ENCODE measurements around the gene TMEM200C.

Gene TMEM200C

DNA sequence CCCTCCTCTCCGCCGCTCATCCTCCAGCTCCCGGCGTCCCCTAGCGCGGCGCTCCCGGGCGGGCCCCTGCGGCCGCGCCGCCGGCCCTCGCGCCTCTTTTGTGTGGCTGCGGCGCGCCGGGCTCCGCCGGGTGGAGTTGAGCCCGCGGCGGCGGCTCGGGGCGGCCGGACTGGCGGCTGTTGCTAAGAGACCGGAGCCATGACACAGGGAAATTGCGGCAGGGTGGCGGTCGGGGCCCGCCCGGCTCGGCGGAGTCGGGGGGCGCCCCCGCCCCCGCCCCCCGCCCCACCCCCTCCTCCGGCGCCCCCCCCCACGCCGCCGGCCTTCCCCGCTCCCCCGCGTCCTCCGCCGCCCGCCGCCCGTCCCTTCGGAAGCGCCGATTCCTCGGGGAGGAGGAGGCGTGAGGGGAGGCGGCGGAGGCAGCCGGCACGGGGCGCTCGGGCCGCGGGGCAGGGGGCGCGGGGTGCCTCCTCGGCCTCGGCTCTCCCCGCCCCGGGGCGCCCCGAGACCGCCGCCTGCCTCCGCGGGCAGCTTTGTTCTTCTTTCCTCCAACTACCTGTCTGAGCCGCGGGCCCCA lies at the start of gene TMEM200C:
TSS of gene TMEM200C (minus strand) at position 224 of the 577 bp plus-strand sequence. CDS start 3,459 bp downstream, outside the sequence.
- no peak for DNase-seq (ENCODE audit: low read depth in 2 of 2)

DNA sequence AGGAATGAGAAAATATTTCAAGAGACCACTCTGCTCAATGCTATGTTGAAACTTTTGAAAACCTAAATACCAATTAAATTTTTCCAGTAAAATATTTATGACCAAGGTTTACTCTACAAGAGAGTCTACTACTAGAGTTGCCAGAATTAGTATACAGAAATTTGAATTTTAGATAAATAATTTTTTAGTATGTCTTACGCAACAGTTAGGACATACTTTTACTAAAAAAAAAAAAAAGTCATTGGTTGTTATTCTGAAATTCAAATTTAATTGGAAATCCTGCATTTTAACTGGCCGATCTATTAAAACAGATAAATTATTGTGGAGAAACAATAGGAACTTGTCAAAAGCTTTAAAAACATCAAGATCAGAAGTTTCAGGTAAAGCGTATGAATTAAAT lies 49.1 kb upstream of the TMEM200C start:
- no peak for DNase-seq (ENCODE audit: low read depth in 2 of 2)

DNA sequence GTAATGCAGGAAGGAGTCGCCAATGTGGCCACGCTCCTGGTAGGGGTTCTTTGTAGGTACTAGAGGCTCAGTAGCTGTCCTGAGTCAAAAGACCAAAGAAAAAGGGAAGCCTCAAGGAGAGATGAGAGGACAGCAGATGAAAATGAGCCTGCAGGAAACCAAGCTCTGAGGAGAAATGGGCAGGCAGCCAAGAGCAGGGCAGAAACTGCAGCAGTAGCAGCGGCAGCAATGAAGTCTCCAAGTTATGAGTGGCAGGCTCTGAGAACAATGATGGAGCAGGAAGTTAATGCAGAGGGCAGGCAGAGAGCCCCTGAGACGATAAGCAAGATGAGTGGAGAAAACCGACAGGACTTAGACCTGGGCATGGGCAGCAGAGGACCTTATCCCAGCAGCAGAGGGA lies 48.2 kb upstream of the TMEM200C start:
- no peak for DNase-seq (ENCODE audit: low read depth in 2 of 2)

DNA sequence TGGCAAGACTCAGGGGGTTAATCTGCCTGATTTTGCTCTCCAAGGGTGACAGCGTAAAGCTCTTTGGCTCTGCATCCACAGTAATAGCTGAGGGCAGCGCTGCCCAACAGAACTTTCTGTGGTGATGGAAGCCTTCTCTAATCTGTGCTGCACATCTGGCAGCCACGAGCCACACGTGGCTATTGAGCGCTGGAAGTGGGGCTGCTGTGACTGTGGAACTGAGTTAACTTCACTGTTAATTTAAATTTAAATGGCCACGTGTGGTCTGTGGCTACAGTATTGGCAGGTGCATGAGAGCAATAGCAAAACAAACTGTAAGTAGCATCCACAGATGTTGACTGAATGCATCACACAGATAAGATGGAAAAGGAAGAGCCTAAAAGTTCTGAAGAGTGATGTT lies 47.3 kb upstream of the TMEM200C start:
- DNase-seq (ENCODE audit: low read depth in 2 of 2): no peak

DNA sequence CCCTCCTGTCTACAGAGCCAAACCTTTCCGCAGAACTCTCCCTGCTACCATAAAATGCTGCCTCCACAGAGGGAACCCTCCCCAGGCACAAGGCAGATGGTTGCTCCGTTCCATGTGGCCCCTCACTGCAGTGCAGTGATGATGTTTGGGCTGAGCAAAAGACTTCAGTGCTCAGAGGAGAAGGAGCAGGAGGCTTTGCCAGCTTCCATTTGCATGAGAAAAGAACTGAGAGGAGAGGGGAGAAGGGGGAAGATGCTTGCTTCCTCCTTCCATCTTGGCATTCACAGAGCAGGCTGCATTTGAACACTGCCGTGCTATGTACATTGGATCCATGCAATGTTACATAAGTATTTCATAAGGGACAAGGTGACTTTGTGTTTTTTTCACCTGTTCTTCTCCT lies 46.6 kb upstream of the TMEM200C start:
- DNase-seq (ENCODE audit: low read depth in 2 of 2): no peak

DNA sequence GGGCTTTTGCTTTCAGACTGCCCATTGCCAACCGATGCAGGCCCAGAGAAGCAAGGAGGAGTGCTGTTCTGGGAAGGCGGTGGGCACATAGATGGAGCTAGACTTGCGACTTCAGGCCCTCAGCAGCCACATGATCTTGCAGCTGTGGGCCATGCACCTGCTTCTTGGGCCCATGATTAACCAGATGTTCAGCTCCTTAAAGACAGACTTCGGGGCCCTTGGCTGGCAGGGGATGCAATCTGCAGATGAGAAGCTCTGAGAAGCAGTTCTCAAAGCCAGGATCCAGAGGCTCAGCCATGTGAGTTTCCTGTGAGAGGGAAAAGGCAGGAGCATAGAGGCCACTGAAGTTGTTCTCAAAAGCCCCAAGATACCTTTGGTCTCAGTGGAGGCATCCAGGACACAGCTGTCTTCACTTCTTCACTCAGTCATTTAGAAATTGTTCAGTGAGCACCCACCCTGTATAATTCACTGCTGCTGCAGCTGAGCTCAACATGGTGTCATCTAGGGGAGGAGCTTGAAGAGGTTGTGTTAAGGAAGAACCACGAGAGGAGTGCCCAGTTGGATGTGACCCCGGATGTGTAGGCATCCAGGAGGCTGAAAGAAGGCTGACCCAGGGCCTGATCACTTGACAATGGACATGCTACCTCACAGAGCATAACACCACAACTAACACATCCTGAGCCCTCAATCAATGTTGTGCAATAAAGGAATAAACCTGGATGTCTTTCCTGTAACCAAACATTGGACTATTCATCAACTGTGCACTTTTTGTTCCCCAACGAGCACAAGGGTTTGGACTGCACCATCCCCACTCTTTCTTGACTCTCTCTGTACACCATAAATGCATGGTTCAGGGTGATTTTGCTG lies 44.7 kb upstream of the TMEM200C start:
- no peak for DNase-seq (ENCODE audit: low read depth in 2 of 2)

DNA sequence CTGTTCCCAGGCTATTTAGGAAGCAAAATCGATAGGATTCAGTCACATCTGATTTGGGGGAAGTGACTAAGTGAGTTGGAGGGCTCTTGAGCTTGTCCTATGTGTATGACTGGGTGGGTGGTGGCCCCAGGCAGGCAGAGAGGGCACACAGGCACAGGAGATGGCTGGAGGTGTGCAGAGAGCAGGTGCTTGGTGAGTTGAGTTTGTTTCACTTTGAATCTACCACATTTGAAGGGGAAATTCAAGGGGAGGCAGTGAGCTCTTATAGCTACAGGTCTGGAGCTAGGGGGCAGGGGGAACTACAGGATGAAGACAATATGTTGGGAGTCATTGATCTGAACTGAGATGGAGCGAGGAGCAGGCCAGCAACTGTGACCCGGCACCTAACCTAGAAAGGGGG lies 42.5 kb upstream of the TMEM200C start:
- no peak for DNase-seq (ENCODE audit: low read depth in 2 of 2)

DNA sequence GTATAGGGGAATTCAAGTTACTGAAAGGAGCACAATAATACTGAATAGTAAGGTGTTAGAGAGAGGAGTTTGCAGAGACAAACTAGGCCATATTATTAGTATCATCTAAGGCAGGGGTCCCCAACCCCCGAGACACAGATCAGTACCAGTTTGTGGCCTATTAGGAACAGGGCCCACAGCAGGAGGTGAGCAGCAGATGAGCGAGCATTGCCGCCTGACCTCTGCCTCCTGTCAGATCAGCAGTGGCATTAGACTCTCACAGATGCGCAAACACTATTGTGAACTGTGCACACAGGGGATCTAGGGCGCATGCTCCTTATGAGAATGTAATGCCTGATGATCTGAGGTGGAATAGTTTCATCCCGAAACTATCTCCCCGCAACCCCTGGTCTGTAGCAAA lies 41.8 kb upstream of the TMEM200C start:
- no peak for DNase-seq (ENCODE audit: low read depth in 2 of 2)

DNA sequence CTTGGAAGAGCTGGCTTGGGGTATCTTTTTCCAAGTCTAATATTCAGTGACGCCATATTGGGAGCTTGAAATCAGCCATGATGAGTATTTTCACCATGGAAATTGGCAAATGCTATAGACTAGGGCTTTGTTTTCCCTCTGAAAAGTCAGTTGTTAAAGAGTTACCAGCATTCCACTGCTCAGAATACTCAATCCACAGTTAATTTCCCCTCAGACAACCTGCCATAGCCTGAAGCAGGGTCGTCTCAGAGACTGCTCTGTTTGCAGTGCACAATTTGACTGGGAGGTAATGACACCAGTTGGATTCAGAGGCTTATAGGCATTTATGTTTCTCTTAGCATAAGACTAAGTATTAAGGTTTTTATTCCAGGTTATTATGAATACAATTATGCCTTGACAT lies 35.5 kb upstream of the TMEM200C start:
- DNase-seq (ENCODE audit: low read depth in 2 of 2): no peak

DNA sequence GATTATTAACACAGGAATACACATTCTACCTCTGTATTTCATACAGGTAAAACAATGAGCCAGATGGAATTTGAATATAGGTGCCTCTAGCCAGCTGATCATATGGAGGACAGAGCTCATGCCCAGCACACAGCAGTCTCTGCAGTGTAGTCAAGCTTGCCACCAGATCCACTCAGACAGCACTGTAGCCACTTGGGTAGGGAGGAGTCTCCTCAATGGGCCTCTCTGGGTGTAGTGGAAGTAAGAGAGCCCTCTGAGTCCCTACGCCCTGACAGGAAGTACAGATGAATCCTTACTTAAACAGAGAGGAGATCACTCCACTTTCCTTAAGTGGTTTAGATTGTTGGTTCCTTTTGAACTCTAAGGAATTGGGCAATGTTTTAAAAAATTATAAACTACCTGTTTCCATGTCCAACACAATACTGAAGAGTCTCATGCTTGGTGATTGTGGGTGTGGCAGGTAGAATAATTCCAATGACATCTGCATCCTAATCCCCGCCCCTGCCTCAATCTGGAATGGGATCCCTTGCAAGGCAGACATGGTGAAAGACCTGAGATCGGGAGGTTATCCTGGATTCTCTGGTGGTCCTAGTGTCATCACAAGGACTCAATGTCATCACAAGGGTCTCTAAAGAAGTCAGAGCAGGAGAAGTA lies 23.0 kb upstream of the TMEM200C start:
- no peak for DNase-seq (ENCODE audit: low read depth in 2 of 2)

DNA sequence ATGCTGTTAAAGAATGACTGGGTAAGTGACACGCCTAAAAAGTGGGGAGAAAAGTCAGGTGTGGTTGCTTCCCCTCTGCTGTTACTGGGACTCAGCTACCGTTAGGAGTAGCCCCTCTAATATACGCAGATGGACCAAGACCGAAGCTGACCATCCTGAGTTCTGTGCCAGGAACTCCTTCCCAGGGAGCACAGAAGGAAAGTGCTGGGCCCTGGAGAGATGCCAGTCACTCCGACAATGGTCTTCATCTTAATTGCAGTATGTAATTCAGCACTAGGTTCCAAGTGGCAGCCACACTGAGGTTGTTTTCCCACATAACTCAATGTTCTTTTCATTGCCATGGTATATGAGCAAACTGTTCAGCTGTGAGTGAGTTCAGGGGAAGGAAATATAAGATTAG lies 19.6 kb upstream of the TMEM200C start:
- no peak for DNase-seq (ENCODE audit: low read depth in 2 of 2)

DNA sequence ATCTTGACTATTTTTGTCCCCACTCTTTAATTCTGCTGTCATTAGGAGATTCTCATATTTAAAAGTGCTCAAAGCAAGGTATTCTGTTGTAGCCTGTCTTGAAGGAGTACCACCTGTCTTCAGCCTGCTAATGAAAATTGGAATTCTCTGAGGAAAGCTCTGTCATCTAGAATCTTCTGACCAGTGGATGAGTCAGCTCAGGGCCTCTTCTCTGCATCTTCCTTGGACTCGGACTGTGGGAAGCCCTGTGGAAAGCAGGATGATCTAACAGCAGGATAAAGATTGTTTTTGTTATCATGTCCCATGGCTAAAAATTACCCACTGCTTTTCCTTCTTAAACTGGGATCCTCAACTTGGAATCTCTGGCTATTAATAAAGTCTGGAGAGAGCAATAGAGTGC lies 18.7 kb upstream of the TMEM200C start:
- no peak for DNase-seq (ENCODE audit: low read depth in 2 of 2)

DNA sequence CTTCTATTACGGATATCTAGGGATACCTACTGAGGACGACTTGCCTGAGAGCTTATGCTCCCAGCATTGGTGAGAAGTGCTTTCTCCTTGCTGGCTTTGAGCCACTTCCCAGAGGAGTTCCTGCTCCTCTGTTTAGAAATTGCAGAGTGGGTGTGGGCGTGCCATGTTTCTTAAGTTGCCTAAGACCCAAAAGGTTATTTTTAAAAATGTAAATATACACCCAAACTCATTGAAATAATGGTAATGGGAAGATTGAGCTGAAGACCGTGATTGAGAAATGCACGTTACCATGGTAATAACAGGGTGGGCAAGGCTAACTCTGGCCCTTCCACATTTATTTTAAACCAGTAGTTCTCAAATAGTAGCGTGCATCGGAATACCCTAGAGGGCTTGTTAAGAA lies 17.2 kb upstream of the TMEM200C start:
- DNase-seq (ENCODE audit: low read depth in 2 of 2): no peak

DNA sequence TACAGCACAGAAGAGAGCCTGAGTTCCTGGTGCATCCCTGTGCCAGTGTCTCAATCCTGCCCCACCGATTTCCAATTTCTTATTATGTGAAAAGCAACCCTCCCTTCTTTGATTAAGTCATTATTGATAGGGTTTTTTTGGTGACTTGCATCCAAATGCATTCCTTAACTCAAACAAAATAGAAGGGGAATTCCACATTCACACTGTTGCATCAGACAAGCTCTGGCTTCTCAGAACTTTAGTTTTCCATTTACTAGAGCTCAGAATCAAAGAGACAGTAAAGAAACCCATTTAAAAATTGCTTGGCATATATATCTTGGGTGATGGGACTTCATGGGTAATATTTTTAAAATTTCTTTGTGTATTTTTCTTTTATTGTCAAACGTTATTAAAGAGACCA lies 13.8 kb upstream of the TMEM200C start:
- no peak for DNase-seq (ENCODE audit: low read depth in 2 of 2)

DNA sequence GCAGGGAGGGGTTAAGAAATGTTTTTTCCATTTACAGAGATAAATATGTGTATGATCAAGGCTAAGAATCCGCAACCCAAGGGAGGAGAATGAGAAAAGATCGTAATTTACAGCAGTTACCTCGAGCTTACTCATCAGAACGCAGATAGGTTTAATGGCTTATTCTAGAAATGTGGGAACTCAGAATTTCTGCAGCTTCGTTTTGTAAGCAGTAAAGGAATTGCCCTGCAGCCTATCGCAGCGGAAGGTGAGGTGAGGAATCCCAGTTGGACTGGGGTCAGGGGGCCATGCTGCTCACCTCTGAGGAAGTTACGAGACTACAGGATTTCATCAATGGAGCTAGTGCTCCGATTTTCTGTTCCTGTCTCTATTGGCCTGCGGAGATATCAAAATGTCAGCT lies 8.1 kb upstream of the TMEM200C start:
- DNase-seq (ENCODE audit: low read depth in 2 of 2): no peak

DNA sequence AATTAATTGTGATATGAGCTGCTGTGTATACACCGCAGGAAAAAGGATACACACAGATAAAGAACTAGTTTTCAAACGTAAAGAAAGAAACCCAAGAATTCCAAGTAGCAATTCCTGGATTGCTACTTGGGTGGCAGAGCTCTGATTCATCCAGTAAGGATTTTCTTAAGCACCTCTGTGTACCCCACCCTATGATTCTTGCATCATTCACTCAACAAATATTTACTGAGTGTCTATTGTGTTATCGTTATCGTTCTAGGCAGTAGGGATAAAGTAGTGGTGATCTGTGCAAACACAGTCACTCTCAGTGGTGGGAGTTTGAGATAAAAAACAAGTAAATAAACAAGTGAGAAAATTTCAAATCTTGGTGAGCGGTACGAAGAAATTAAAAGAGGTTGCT lies 4.9 kb upstream of the TMEM200C start:
- DNase-seq (ENCODE audit: low read depth in 2 of 2): no peak

DNA sequence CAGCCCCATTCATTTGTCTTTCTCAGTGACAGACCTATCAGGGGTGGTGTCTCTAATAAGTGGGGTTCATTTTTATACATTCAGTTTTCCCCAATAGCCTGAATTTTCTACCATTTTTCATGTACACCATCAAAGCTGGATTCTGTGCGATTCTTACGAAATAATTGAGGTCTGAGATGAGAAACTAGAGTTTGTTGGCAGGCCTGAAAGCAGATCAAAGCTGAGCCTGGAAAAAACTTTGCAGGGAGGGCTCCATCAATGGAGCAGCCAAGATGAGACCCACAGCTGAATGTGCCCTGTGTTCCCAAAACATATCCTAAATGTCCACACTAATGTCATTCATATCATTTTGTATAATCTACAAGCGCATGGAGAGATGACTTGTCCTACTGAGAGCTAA lies 4.5 kb upstream of the TMEM200C start:
- no peak for DNase-seq (ENCODE audit: low read depth in 2 of 2)

DNA sequence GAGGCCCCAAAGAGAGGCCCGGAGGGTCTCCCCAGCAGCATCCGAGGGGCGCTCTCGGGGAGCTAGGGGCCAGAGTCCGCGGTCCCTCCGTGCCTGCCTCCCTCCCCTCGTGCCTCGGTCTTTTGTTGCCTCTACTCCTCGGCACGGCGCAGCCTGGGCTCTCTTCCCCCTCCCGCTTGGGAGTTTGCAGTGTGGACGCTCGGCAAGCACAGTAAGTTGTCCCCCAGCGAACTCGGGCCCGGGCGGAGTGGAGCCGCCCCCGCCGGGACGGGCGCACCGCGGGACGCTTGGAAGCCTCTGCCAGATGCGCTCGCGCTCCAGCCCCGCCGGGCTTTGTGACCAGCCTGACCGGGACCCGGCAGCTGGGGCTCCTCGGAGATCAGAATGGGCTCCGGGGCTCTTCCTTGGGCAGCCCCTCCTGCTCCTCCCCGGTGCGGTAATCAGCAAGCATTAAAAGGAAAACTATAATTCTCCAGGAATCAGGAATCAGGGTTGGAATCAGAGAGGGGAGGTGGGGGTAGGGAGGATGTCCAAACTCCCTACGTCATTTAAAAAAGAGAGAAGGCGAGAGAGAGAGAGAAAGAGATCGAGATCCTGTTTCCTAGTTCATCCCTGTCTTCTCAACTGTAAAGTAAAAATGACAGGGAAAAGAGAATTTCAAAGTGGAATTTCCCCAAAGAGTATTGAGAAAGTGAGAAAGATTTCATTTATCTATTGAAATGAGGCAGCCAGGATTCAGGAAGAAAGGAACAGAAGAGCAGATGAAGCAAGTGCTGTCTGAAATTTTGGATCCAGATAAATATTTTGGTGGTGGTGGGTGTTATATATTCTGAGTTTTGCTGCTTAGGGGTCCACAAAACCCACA lies 786 bp upstream of the TMEM200C start:
- no peak for DNase-seq (ENCODE audit: low read depth in 2 of 2)

DNA sequence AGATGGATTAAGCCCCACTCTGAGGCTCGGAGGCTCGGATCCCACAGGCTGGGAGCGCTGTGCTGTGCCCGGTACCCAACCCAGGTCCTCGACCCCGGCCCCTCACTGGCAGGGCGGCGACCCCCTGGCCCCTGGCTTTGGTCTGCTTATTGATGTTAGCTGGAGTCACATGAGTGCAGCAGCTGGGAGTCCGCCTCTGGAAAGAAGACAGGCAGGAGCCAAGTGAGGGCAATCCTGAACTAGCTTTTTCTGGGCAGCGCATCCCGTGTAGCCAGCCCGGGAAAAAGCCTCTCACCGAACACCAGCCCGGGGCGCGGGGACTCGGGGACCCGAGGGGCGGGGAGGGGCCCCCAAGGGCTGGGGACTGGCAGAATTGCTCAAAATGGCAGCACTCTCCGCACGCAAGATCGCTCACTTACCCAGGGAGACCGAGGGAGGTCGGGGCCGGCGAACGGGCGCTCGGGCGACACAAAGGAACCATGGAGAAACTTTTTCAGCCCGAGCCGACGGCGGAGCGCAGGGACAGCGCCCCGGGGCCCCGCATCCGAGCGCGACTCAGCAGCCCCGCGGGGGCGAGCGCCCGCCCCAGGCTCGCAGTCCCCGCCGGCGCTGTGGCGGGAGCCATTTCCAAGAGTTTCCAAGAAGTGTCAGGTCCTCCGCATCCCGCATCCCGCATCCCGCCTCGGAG lies 567 bp downstream of the TMEM200C start:
- DNase-seq (ENCODE audit: low read depth in 2 of 2): no peak

DNA sequence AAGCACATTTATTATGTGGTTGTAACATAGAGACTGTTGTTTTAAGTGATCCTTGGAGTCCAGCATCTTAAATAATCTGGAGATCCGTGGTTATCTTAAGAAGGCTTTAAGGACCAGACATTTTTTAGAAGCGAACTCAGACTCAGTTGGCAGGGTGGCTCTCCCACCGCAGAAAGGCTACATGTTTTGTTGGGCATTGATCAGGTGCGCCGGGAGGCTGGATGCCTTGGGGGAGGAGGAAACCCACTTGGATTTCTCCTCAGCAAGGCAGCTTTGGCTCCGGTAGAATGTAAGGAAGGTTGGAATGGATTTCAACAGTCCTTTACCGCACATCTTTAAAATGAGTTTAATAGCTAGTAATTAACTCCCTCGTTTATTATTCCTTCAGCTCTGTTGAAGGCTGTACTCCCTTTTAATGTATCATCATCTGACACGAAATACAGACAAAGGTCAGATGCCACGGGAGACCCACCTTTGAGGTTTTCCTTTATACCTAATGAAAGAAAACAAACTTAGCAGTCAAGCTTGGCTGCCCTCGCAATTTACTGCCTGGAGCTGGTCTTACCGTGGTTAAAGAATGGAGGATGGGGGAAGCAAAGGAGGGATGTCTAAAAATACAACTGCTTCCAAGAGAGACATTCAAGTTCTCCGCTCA lies 1.2 kb downstream of the TMEM200C start:
- no peak for DNase-seq (ENCODE audit: low read depth in 2 of 2)

DNA sequence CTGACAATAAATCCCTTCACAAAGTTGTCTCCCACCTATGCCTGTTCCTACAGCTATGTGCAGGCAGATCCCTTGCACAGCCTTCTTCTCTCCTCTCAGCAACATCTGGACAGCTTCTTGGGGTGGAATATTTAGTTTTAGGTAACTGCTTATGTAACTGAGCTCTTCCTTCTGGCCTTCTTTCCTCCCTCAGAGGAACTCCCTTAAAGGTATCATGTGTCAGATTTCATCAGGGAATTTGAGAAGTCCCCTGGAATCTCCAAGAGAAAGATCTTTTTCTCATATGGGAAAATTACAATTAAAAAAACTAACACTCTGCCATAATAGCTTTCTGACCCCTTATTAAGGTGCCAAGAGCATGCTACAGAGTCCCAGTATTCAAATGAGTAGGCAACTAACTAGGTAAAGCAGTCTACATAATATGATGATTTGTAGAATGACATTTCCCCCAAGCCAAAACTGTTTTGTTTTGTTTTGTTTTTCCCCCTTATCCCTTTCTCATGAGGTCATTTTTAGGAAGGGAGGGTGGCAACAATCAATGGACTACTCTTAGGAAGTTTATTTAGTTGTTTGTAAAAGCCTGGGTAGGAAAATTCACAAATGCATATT lies 2.4 kb downstream of the TMEM200C start:
- no peak for DNase-seq (ENCODE audit: low read depth in 2 of 2)

All from activated CD4-positive, alpha-beta T cell treated with anti-CD3 and anti-CD28 coated beads for 24 hours (primary cell).